HG03469 (cell line): ENCODE results near the gene CACFD1.
A peak's percentile ranks its signal among the peaks of the same experiment; 100 is the strongest.

ENCODE experiments used
- ATAC-seq: cut with Tn5 transposase; IDR thresholded peaks from one replicate; pipeline ENCODE4 v1.9.1; 2021; ENCODE audit warnings: mild to moderate bottlenecking, moderate library complexity, moderate number of reproducible peaks; ENCODE audit not compliant: unreplicated experiment

CACFD1 gene

DNA sequence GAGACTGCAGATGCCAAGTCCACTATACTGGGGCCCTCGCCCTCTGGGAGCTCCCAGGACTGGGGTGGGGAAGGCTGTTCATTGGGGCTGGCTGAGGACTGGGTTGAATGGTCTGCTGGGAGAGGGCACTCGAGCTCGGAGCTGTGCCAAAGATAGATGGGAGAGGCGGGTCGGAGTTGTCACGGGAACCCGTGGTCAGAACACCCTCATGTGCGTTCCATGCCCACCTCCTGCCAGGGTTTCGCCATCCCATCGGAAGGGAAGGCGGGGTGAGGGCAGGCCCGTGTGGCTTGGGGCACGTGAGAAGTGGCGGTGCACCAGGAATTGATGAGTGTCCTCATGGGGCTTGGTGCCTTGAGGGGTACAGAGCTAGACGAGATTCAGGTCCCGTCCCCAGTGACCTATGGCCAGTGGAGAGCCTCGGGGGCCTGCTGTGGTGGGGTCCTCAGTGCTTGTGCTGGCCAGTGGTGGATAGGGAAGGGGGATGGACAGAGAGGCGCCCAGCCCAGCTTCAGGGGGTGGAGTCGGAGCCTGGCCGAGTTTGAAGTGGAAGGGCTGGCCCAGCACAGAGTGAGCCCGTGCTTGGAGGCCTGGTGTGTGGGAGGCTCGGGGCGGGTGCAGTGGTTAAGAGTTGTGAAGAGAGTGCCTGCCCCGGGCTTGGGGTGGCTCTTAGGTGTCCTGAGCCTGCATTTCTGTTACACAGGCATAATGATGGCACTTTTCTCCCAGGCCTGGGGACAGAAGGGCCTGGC lies 4.3 kb downstream of the CACFD1 start:
- no peak for ATAC-seq

DNA sequence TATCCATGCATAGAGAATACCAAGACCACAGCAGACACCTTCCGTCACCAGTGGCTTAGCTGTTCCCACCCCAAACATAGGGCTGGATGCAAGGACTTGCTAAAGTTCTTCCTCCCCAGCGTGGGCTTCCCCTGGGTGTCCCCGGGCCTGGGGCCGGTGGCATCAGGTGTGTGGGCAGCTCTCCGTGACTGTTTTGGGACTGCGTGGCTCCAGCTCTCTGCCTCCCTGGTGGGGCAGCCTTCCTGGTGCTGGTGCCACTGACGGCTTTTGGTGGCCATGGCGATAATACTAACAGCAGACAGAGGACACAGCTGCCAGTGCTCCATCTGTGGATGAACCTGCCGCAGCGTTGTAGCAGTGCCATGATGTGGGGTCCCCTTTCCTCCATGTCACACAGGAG lies 4.9 kb downstream of the CACFD1 start:
- ATAC-seq = no peak

GRCh38 chr9:133465984-133466383 lies 6.2 kb downstream of the CACFD1 start:
- no peak for ATAC-seq

DNA sequence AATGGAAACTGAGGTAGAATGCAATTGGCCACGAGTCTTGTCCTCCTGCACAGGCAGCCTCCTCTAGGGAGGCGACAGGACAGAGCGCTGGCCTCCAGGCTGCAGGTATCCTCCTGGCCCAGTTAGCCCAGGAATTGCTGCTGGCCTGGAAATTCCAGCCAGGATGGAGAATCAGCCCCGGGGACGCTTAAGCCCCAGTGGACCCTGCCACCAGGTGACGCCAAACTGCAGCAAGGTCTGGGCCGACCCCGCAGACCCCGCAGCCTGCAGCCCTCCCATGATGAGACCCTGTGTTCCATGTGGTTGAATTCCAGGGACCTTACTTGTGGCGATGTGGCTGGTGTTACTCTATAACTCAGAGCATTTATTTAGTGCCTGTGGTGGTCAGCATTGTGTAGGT lies 7.3 kb downstream of the CACFD1 start:
- no peak for ATAC-seq

- ATAC-seq = no peak
These were observed 8.6 kb downstream of the CACFD1 start for GRCh38 chr9:133468374-133468773.

GRCh38 chr9:133468777-133469421 lies 9.1 kb downstream of the CACFD1 start:
- no peak for ATAC-seq

DNA sequence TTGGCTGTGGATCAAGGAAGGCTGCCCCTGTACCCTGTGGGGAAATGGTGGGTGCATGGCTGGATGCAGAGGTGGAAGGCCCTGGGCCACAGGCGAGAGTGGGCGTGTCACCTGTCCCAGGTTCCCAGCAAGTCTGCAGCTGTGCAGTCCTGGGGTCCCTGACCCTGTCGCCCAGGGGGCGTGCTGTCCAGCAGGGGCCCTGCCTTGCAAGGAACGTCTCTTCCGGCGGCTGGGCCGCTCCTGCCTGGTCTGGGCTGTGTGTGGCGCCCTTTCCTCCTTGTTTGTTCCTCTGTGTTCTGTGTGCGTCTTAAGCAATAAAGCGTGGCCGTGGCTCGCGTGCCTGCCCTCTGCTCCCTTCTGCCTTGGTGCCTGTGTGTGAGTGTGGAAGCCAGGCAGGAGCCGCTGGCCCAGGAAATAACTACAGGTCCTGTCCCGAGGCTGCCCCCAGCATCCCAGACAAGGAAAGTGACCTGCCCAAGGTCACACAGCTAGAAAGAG lies 10.7 kb downstream of the CACFD1 start:
- ATAC-seq = no peak

- ATAC-seq = no peak
These were observed 11.2 kb downstream of the CACFD1 start for GRCh38 chr9:133470988-133471387.

- no peak for ATAC-seq
These were observed 11.9 kb downstream of the CACFD1 start for GRCh38 chr9:133471551-133472276.

GRCh38 chr9:133472277-133472645 lies 12.5 kb downstream of the CACFD1 start:
- ATAC-seq = no peak

DNA sequence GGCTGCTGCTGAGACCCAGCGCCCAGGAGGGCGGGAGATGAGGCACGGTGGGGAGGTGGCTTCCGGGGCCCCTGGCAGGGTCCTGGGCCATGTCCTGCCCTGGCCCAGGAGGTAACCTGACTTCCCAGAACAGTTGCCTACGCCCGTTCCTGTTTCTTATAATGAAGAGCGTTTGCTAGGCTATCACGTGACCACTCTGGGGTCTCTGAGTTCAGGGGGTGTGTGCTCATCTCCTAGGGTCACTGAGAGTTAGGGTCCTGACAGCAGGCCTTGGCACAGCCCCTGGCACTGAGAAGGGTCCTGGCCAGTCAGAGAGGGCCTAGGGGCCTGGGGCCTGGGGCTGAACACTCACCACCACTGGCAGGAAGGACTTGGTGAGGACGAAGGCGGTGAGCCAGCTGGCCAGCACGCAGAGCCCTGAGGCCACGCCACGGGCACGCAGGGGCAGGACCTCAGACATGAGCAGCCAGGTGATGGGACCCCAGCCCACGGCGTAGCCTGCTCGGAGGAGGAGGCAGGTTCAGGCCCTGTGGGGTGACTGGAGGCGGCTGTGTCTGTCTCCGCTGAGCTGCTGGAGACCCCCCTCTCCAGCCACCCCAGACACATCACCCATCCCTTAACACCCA lies 13.1 kb downstream of the CACFD1 start:
- ATAC-seq = no peak

GRCh38 chr9:133473743-133474142 lies 14.0 kb downstream of the CACFD1 start:
- ATAC-seq = no peak

- ATAC-seq = no peak
These were observed 14.4 kb downstream of the CACFD1 start for GRCh38 chr9:133474215-133474614.

DNA sequence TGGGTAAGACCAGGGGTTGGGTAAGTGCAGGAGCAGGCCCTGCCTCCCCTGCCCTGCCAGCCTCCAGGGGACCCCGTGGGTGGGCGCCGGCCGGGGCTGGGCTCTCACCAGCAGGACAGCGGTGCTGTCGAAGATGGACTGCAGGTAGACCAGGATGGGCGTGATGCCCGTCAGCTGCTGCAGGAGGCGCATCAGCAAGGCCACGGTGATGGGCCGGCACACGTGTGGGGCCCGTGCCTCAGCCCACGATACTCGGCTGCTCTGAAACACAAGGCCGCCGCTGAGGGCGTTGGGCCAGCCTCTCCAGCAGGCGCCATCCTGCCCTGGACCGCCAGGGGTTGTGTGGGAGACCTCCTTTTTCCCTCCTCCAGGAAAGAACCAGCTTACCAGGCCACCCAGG lies 15.1 kb downstream of the CACFD1 start:
- ATAC-seq = no peak

DNA sequence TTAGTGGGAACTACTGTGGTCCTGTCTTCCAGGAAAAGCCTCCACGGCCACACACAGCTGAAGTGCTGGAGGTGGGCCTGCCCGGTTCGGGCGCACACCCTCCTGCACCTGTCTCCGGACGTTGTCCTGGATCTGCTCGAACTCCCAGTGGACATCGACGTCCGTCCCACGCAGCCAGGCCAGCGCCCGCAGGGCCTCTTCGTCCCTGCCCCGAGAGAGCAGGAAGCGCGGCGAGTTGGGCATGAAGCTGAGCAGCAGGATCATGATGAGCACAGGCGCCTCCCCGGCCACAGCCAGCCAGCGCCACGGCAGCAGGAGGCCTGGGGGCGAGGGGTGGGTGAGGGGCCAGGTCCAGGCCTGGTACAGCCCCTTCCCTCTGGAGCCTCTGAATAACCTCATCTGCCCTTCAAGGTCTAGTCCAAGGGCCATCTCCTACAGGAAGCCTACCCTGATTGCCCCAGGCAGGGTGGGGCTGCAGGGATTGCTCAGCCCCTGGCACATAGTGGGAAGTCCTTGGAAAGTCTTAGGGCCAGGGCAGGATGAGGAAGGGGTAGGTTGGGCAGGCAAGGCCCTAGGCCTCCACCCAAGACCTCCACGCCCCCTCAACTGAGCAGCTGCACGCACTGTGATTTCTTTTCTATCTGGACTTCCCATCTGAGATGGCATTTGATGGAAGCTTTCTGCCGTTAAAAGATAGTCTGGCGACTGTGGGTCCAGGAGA lies 15.7 kb downstream of the CACFD1 start:
- ATAC-seq = no peak

- ATAC-seq = no peak
These were observed 16.5 kb downstream of the CACFD1 start for GRCh38 chr9:133476036-133476931.

- no peak for ATAC-seq
These were observed 17.2 kb downstream of the CACFD1 start for GRCh38 chr9:133476941-133477340.

DNA sequence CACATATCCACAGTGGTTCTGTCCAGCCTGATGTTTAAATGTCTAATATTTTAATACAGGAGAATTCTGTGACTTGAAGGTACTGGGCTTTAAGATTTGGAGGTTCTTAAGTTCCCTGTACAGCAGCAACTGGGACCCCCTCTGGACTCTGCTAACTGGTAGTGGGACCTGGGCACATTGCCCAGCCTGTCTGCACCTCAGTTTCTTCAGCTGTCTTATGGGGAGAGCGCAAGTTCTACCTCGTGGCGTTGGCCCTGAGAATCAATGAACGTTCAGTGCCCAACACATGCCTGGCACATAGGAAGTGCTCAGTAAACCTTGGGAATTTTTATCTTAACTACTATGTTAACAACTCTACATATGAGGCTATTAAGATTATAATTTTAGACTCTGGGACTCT lies 17.7 kb downstream of the CACFD1 start:
- no peak for ATAC-seq

DNA sequence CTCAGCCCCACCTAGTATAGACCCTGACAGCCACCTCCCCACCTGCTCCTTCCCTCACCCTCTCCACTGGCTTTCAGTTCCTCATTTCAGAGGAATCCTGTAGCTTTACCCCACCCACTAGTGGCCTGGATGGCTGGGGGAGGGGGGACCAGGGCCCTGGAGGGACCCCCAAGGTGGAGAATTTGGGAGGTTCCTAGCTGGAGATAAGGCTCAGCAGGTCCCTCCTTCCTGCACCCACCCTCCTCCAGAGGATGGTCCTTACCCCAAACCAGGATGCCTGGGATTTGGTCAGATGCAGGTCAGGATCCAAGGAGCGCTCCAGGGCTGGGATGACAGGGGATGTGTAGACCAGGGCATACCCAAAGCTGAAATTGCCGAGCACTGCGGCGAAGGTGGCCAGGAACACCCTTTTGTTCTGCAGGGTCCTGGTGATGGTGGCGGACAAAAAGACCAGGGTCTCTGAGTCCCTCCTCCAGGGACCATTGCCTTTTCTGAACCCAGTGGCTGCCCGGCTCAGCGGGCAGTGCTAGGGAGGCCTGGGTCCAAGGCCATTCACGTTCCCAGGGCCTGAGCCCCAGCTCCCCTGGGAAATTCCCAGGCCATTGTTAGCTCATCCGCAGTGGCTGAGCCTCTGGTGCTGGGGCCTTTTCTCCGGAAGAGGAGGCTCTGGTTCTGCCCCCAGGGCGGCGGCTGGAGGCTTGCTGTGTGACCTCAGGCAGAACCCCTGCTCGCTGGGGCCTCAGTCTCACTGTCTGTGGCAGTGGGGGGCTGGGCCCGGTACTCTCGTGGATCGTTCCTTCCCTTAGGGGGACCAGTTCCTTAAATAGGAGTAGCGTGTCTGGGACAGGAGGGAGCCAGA lies 18.4 kb downstream of the CACFD1 start:
- peak; percentile 8 for ATAC-seq
